Bronchial epithelial cell (primary cell): ENCODE results near the gene ABCC4. TPM values are rescaled to one million over a fixed set of nuclear protein-coding genes. Genes with fewer than 3 reads are reported as not detected.

Source experiments
- DNase-seq: peaks from one replicate; pipeline ENCODE4 v3.0.0-alpha.2; 2010; ENCODE audit warnings: low read depth
- FAIRE-seq: peaks from 2 replicates; lab custom pipeline; 2011; peaks lifted over from hg19 to GRCh38; lab: Jason Lieb, UNC
- H3K27me3 ChIP-seq: 2 replicates; pipeline ENCODE4 v1.5.1; 2011; ENCODE audit warnings: low read length; ENCODE audit not compliant: control insufficient read depth, insufficient read depth
- H3K36me3 ChIP-seq: 2 replicates; pipeline ENCODE4 v1.5.1; 2011; ENCODE audit warnings: low read length; ENCODE audit not compliant: control insufficient read depth, insufficient read depth
- H3K4me3 ChIP-seq: 2 replicates; pipeline ENCODE4 v1.5.1; 2011; ENCODE audit warnings: mild to moderate bottlenecking, low read depth, low read length, control low read depth
- CTCF ChIP-seq: IDR thresholded peaks from 2 replicates; pipeline ENCODE4 v1.5.1; 2011; ENCODE audit warnings: mild to moderate bottlenecking, moderate library complexity, low read length, control low read depth, inconsistent platforms; ENCODE audit not compliant: insufficient read depth, severe bottlenecking
- total RNA-seq: library from RNA; depleted of rRNA; stranded (reverse); fragments of >200 nt; gene quantifications from 2 replicates; pipeline ENCODE4 v1.2.1, GENCODE V29; 2014

The ABCC4 gene
- total RNA-seq, 1 donor from 2014 or later = 6.8 TPM

- Histone ChIP-seq H3K4me3 (no peak overlapping the region), H3K27me3 (no peaks in the 10 kb centered on the region), H3K36me3 (no peaks in the 10 kb centered on the region)
- TF ChIP-seq CTCF = no peak
- no peak for FAIRE-seq
- DNase-seq = no peak
Observed at GRCh38 chr13:94994506-94994905, 306.7 kb downstream of the ABCC4 start.

GRCh38 chr13:94993616-94994015, 307.6 kb downstream of the ABCC4 start:
- TF ChIP-seq CTCF = no peak
- Histone ChIP-seq H3K4me3 (no peak overlapping the region), H3K27me3 (no peaks in the 10 kb centered on the region), H3K36me3 (no peaks in the 10 kb centered on the region)
- DNase-seq (no peak), FAIRE-seq (no peak)

GRCh38 chr13:94992036-94992960, 309.0 kb downstream of the ABCC4 start:
- FAIRE-seq = no peak
- Histone ChIP-seq H3K36me3 (no peaks in the 10 kb centered on the region), H3K27me3 (no peaks in the 10 kb centered on the region), H3K4me3 (no peak overlapping the region)
- no peak for DNase-seq
- TF ChIP-seq CTCF = no peak

DNA sequence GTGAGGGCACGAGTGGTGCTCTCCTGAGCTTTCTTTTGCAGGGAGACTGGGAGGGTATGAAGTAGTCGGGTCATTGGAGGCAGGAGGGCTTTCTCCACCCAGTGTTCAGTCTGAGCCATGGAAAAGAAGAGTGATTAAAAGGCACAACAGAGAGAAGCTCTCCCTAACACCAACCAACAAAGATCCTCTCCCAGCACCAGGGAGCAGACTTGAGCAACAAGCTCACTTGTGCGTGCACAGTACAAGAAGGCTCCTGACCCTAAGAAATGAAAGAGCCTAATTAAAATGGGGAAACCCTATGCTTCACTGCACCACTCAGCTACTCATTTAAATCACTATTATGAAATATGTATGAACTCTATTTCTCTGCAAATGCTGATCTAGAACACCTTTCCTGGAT, 312.6 kb downstream of the ABCC4 start:
- TF ChIP-seq CTCF = no peak
- Histone ChIP-seq H3K4me3 (no peak overlapping the region), H3K36me3 (no peaks in the 10 kb centered on the region), H3K27me3 (no peaks in the 10 kb centered on the region)
- DNase-seq = no peak
- FAIRE-seq = no peak

DNA sequence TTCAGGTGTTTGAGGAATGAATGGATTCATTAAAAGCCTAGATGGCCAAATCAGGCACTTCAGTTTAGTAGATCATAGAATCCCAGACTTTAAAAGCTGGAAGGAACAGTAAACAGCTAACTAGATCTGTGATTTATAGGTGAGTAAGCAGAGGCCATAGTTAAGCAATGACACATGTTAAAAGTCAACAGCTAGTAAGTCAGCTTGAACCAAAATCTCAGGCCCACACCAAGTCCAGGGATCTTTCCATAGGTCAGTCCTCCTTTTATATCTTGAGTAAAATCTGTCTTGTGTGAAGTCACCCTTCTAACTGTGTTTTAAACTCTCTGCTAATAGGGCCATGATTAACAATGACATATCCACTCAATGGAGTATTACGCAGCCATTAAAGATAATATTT, 313.4 kb downstream of the ABCC4 start:
- no peak for TF ChIP-seq CTCF
- peak; percentile 79 for DNase-seq
- H3K4me3 ChIP-seq = no peak overlapping the region
- no peaks in the 10 kb centered on the region for H3K27me3 ChIP-seq
- H3K36me3 ChIP-seq = no peaks in the 10 kb centered on the region
- no peak for FAIRE-seq
